HG03521 (cell line): Measurements from ENCODE around the gene MT1M.
"Not testable (repeated sequence)": the region's sequence is repeated elsewhere in the genome, so short reads cannot be mapped to it uniquely, and the experiment has no call there.

Source experiments
- ATAC-seq: cut with Tn5 transposase; IDR thresholded peaks from one replicate; pipeline ENCODE4 v1.9.1; 2021; ENCODE audit warnings: mild to moderate bottlenecking, moderate library complexity; ENCODE audit not compliant: unreplicated experiment

Gene MT1M

DNA sequence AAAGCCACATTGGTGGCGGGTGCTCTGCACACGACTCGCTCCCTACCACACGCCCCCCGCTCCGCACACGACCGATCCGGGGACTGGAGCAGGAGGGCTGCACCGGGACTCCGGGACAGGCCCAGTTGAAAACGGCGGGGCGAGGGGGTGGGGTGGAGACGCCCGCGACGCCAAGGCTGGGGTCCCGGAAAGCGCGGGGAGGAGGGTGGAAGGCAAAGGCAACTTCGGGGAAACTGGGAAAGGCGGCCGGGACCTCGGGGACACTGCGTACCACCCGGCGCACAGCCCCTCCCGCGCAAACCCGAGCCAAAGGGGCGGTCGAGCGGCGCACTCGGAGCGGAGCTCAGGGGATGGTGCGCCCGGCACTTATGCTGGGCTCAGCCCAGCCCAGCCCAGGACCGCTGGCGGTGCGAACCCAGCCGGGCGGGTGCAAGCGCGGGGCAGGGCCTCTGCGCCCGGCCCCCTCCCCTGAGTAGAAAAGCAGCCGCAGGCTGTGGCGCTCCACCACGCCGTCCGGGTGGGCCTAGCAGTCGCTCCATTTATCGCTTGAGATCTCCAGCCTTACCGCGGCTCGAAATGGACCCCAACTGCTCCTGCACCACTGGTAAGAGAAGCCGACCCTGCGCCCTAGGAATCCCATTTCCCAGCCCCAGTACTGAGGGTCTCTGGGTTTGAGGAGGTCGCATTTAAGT, at the start of gene MT1M:
Gene MT1M, plus strand, starts transcription at position 504 of the 692 bp plus-strand sequence. Its CDS starts 73 bp downstream, at position 577.
- no peak for ATAC-seq

DNA sequence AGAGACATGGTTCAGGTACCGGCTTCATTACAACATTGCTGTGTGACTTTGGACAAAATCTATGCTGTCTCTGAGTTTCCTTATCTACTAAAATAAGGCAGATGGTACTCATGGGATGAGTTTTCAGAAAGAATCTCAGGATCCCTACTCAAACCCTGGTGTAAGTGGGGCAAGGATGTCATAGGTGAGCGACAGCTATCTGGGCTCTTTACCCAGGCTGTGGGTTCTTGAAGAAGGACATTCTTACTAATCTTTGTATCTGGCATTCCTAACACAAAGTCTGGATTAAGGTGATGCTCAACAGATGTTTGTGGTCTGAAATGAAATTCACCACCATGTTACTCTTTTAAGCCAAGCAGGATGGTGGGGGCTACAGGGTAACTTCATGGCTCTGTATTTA, 49.5 kb upstream of the MT1M start:
- ATAC-seq: not testable (repeated sequence)

DNA sequence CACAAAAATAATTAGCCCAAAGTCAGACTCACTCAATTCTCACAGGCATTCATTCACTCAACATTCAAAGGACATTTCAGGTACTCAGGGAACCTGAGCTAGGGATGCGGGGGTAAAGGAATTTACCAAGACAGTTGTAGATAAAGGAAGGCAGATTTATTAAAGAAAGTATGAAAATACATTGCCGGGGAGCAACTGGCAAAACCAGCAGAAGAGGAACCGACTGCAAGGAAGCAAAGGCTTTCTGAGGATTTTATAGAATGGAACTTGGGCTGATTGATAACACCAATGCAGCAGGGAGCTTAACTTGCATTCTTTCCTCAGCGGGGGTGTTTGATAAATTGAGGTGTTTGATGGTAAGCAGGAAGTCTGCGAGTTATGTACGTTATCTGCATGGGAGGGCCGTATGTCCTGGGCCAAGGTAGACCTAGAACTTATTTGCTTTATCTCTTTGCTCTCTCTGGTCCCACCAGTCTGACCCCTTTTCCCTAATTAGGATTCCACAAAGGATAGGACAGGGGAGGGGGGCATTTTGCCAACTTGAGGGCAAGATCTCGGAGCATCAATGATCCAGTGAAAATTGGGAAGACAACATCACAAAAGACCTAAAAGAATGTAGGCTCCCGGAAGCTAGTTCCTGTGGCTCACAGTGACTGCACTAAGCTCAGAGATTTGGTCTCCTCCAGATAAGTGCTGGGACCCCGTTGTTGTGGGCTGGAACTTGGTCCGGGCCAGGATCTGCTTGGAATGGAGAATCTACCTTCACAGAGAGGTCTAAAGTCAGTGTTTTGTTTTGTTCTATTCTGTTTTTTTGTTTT, 48.9 kb upstream of the MT1M start:
- ATAC-seq: no peak

DNA sequence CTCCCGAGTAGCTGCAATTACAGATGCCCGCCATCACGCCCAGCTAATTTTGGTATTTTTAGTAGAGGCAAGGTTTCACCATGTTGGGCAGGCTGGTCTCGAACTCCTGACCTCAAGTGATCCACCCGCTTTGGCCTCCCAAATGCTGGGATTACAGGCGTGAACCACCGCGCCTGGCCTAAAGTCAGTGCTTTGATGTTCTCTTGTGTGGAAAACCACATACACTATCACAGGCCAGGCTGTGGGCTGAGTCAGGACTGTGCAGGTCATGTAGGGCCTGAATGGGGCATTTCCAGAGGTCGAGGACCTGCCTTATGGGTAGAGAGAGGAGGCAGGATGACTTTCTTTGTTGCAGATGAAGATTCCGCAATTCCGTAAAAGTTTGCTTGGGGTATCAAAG, 48.2 kb upstream of the MT1M start:
- ATAC-seq: no peak

DNA sequence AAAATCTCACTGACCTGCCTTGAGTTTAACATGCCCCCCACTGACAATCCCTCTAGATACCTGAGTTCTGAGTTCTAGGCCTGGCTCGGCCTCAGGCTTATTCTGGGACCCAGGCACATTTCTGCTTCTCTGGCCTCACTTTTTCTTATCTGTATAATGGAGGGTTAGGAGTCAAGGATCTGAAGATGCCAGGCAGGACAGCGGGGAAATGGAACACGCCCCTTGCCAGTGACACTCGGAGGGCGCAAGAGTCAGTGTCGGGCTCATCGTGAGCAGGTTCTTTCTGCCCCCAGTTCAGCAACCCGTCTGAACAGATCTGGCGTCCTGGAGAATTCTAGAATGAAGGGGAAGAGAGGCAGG, 43.7 kb upstream of the MT1M start:
- no peak for ATAC-seq

DNA sequence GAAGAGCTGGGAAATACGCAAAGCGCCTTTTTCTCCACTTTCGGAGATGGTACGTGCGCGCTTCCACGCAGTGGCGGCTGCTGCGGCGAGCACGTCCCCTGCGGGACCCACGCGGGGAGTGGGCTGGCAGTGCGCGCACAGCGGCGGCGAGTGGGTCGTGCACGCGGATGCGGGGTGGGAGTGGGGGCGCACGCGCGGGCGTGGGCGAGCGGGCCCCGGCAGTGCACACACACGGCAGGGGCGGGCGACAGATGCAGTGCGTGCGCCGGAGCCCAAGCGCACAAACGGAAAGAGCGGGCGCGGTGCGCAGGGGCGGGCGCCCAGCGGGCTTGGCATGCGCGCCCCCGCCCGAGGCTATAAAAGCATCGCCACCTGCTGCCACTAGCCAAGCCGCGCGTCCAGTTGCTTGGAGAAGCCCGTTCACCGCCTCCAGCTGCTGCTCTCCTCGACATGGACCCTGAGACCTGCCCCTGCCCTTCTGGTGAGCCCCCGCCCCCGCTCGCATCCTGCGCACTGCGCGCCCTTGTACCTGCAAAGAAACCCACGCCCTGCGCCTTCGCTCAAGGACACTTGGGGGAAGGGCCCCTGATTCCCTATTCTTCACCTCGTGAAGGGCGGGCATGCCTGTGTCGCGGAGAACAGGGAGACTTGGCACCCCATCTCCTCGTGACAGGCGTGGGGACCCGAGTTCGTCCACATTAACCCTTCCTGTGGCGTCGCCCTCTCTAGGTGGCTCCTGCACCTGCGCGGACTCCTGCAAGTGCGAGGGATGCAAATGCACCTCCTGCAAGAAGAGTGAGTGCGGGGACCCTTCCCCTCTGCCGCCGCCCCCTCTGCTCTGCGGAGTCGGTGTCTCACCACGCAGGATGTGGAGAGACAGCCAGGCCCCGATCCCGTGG, 43.1 kb upstream of the MT1M start, which contains the start of gene MT3:
Gene MT3, plus strand, starts transcription at position 388 of the 899 bp plus-strand sequence. Its CDS starts 63 bp downstream, at position 451.
- no peak for ATAC-seq

DNA sequence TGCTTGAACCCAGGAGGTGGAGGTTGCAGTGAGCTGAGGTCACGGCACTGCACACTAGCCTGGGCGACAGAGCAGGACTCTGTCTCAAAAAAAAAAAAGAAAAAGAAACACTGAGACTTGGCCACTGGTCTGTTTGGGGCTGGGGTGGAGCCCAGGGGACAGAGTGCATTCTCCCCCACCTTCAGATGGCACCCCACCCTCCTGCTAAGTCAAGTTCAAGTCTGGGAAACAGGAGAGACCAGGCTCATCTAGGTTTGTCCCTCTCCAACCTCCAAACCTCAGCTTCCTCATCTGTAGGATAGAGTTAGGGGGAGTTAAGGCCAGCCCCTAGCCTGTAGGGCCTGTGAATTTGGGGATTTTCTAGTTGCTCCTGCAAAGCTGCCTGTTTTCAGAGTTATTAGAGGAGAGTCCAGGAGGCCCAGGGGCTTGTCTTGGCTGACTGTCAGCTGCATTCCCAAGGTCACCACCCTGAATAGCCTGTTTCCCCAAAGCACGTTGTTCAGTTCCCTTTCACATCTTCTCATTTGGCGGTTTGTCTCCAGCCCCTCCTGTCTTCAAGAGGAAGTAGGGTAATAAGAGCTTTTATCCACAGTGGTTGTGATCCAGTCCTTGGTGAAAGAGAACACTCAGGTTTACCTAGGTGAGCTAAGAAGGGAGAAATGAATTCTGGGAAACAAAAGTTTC, 40.9 kb upstream of the MT1M start:
- no peak for ATAC-seq

DNA sequence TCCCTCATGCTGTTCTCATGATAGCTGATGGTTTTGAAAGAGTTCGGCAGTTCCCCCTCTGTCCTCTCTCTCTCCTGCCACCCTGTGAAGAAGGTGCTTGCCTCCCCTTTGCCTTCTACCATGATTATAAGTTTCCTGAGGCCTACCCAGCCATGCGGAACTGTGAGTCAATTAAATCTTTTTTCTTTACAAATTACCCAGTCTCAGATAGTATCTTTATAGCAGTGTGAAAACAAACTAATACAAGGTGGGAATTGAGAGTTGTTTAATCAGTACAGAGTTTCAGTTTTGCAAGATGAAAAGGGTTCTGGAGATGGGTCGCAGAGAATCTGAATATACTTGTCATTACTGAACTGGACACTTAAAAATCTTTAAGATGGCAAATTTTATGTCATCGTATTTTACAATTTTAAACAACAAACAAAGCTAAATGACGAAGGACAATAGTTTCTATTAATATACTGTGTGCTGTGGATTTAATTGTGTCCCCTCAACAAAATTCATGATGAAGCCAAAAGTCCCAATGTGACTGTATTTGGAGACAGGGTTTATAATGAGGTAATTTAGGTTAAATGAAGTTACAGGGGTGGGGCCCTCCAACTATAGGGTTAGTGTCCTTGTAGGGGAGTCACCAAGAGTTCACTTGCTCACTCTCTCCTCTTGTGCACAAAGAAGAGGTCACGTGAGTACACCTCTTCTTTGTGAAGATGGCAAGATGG, 38.7 kb upstream of the MT1M start:
- no peak for ATAC-seq

DNA sequence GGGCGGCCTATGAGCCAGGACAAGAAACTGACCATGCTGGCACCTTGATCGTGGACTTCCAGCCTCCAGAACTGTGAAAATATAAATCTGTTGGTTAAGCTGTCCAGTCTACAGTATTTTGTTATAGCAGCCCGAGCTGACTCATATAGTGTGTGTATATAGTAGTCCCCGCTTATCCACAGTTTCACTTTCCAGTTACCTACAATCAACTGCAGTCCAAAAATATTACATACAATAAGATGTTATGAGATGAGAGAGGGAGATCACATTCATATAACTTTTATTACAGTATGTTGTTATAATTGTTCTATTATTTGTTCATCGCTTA, 38.2 kb upstream of the MT1M start:
- no peak for ATAC-seq

DNA sequence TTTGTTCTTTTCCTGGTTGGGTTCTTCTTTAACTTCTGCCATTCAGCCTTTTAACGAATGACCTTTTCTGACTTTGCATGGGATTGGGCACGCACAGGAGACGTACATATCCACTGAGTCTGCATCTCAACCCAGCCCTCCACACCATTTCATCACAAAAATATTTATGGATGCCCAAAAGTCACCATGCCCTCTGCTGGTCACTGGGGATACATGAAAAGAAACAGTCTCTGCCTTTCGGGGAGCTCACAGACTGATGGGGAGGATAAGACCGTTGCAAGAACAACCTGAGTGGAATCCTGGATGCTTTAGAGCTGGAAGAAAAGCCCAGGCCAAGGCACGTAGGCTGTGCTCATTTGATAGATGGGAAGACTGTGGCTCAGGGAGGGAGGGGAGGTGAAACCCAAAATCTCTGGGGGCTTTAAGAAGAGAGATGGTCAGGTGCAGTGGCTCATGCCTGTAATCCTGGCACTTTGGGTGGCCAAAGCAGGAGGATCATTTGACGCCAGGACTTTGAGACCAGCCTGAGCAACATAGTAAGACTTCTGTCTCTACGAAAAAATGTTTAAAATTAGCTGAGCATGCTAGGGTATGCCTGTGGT, 32.0 kb upstream of the MT1M start:
- no peak for ATAC-seq

DNA sequence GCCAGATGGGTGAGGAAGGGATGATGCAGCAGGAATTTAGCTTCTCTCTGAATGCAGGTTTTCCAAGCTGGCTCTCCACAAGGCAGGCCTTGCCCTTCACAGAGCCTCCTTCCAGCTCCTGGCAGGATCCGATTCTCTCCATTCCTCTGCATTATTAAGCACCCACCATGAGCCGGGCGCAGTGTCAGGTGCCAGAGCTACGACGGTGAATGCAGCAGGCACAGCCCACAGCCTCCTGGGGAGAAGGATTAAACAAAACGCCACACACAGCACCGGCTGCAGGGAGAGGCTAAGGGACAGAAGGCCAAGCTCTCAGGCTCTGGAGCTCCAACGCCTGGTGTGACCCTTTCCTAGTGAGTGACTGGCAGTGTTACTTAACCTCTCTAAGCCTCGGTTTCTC, 31.1 kb upstream of the MT1M start:
- no peak for ATAC-seq

DNA sequence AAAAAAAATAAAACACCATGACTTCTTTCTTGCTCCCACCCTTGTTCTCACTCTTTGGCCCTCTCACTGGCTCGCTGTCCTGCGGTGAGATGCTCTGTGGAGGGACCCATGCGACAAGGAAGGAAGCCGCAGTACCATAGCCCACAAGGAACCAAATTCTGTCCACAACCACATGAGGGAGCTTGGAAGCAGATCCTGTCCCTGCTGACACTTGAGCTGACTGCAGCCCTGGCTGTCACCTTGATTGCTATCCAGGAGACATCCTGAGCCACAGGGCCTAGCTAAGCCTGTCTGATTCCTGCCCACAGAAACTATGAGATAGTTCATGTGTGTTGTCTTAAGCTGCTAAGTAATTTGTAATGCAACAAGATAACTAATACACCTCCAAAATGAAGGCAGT, 28.9 kb upstream of the MT1M start:
- no peak for ATAC-seq

DNA sequence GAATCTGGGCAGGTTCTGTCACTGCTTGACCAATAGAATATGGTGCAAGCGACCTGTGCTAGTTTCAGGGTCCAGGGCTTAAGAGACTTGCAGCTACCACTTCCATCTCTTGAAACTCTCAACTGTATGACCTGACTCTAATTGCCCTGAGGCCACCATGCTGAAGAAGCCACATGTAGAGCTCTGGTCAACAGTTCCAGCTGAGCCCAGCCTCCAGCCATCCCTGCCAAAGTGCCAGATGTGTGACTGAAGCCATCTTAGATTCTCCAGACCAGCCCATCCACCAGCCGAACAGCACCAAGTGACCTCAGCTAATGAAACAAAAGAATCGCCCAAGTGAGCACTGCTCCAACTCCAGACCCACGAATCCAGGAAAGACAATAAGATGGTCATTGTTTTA, 27.5 kb upstream of the MT1M start:
- ATAC-seq: no peak

DNA sequence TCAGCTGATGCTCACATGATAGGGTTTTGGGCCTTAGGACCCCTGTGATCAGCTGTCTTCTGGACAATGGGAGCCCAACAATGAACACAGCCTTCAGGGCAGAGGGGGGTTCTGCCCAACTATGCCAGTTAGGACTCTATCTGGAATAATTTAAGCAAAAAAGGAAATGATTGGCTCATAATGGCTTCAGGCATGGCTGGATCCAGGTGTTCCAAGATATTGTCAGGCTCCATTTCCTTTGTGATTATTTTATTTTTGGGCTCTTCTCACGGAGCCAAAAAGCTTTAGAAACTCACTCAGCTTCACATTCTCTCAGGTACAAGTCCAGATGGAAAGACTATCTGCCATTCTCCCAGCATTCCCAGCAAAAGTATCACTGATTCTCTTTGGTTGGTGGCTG, 27.0 kb upstream of the MT1M start:
- no peak for ATAC-seq

DNA sequence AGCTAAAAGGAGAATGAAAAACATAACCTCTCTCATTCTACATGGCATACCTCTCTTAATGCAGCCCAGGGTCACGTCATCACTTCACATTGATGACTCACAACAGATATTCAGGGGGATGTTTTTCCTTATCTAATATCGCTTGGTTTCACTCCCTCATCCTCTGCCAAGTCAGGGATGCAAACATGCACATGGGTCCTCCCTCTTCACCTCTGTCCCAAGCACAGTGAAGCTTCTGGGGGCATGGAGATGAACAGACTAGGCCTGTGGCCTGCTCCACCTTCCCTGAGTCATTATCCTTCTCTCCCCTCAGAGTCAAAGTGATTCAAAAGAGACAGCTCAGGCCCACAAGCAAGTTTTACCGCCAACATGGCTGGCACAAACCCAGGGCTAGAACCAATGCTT, 26.4 kb upstream of the MT1M start:
- ATAC-seq: no peak

DNA sequence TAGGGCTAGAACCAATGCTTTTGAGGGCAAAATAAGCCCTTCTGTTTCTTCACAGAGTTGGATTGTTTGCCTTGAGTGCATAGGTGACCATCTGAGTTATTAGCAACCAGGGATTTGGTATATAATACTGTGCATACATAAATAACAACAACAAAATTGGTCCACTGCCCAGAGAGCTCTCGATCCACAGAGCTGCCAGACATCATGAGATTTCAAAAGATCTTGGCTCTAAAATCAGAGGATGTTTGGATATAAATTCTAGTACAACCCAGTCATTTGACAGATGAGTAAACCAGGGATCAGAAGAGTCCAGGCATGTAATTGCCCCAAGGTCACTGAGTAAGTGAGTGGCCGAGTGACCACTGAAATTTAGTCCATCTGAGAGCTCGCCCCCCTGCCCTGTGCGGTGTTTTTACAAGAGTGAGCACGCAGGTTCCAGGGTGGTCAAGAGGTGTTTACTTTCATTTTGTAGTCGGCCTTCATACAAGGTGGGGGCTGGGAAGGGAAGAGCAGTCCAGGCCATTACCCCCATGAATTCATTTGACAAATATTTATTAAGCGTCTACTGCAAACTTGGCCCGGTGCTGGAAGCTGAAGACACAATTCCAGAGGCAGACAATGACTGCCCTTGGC, 25.9 kb upstream of the MT1M start:
- no peak for ATAC-seq

DNA sequence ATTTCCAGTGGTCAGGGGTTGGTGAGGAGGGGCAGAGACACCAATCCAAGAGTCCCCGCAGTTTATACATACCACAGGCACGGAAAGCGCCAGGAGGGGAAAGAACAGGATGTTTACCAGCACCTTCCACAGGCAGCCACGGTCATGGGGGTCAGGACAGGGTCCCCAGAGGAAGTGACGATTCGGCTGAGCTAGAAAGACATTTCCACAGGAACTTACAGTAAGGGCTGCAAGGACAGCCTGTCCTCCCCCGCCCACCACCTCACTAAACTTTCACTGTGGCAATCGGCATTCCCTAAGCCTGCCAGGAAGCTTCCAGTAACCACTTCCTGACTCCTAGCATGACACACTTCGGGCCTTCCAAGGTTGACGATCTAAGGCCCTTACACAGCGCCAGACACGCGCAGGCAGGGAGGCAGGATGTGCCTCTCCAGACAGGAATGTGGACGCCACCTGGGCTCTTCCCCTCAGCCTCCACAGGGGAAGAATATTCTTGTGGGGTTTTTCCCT, 25.3 kb upstream of the MT1M start:
- no peak for ATAC-seq

DNA sequence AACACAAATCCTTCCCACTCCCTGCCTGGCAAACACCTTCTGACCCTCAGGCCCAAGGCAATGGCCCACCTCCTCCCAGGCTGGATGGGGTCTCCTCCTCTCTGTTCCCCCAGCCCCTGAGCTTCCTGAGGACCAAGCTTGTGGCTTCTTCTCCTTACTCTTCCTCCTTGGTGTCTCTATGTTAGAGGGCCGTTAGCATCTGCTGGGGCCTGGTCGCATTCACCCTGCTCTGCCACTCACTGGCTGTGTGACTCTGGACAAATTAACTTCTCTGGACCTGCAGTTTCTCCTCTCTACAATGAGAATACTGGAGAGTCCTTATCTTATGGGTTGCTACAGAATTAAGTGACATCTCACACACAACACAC, 24.8 kb upstream of the MT1M start:
- ATAC-seq: no peak
